Right lobe of liver (tissue), 4 donors: ENCODE results near the gene KLF16.

Experiments
- CTCF ChIP-seq, 4 donors: fragments of 200-600 bp in 3 of 4; fragments of 450-650 bp in 1 of 4; IDR thresholded peaks; one replicate each; pipeline versions ENCODE4 v1.5.1 to v1.8.0; 2016 to 2022; ENCODE audit warnings: antibody characterized with exemption in 4 of 4, mild to moderate bottlenecking in 2 of 4
- POLR2A ChIP-seq: fragments of 450-650 bp; IDR thresholded peaks from one replicate; pipeline ENCODE4 v1.6.1; 2017; ENCODE audit warnings: antibody characterized with exemption, mild to moderate bottlenecking
- donor health status: DM: no; HTN: no; CAD: no.
- donor health status: DM: no; HTN: no; CAD: no.
- donor health status: DM: no; HTN: yes; CAD: no.

- TF ChIP-seq CTCF (IDR thresholded peaks at IDR 0.05) (no peak), POLR2A (no peak)
Observed at GRCh38 chr19:1880611-1881392, 17.4 kb upstream of the KLF16 start.
